Measurements from ENCODE around the gene IRF1.

Gene IRF1

DNA sequence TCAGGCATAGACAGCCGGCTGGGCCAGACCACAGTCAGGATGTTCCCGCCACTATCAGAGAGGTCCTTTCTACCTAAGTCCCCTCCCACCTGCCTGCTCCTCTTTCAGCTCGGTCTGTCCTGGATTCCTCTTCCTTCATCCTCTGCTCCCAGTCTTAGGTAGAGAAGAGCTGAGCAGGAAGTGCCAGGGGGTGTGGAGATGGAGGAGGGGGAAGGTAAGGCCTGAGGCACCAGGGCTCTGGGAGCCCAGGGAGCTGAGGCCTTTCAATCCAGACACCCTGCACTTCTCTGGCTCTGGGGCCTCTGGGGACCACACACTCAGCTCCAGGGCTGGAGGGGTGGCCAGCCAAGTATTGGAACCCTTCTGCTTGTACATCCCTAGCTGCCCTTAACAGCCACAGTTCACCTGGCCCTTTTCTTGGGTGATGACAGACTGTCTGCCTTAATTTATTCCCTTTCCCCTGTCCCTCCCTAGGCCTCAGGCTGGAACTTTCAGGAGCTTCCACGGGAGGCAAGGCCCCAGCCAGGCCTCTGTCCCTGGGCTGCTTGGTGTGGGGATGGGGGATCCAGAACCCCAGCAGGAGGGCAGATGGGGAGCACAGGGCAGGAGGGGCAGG lies 15.6 kb downstream of the IRF1 start:
- peak; percentile 83 for DNase-seq (ENCODE audit: low read depth, low spot score)

GRCh38 chr5:132474131-132474723 lies 16.3 kb downstream of the IRF1 start:
- DNase-seq (ENCODE audit: low read depth, low spot score), result peak; percentile 67

DNA sequence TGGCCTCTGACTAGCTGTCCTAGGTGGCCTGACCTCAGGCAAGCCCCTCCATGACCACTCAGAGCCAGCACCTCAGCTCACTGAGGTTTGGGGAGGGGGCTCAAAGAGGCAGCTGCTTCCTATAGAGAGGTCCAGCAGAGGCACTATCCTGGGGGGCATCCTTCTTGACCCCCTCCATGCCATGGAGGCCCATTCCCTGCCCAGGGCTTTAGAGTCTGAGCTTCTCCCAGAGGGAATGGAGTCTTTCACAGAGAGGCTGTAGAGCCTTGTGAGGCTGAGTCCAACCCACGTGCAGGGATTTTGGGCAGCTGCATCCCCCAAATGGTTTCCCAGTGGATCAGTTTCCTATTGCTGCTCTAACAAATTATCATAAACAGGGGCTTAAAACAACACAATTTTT lies 16.9 kb downstream of the IRF1 start:
- DNase-seq (ENCODE audit: low read depth, low spot score), result no peak

DNA sequence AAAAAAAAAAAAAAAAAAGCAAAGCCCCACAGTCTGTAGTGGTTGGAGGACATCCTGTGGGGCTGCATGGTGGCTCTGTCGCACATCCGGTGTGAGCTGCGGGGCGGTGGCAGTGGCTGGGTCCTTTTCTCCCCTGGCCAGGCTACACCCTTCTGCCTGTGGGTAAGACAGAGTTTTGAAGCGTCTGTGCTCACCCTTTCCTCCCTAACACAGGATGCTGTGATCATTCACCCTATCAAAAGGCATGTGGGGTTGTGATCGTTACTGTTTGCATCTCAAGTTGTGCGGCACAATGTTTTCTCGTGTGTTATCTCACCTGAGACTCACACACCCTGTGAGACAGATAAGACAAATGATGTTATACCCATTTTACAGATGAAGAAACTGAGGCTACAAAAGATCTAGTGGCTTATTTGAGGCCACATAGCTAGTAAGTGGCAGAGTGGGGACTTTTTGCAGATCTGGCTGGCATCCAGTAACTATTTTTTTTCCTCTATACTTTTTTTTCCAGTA lies 17.5 kb downstream of the IRF1 start:
- DNase-seq (ENCODE audit: low read depth, low spot score), result no peak

DNA sequence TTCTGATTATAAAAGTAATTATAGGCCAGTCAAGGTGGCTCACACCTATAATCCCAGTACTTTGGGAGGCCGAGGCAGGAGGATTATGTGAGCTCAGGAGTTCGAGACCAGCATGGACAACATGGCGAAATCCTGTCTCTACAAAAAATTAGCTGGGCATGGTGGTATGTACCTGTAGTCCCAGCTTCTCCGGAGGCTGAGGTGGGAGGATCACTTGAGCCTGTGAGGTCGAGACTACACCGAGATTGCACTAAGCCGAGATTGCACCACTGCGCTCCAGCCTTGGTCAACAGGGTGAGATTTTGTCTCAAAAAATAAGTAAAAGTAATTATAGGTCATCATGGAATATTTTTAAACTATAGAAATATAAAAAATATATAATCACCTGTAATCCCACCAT lies 18.1 kb downstream of the IRF1 start:
- DNase-seq (ENCODE audit: low read depth, low spot score), result no peak

DNA sequence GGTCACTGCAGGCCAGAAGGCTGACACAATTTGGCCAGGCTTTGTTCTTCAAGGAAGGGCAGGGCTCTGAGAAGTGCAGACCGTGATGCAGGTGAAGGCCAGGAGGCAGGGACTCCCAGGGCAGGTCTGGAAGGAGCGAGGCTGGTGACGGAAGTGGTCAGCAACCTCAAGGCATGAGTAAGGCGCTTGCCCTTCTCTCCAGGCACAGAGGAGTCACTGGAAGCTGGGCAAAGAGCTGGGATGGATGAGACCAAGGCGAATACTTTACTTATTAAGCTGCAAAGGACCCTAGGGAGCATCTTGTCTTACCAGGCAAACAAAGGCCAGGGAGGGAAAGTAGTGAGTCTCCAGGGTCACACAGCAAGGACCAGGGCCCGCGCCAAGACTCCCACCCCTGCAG lies 18.6 kb downstream of the IRF1 start:
- DNase-seq (ENCODE audit: low read depth, low spot score), result no peak

- no peak for DNase-seq (ENCODE audit: low read depth, low spot score)
Measured at GRCh38 chr5:132471151-132471907, 19.2 kb downstream of the IRF1 start.

- no peak for DNase-seq (ENCODE audit: low read depth, low spot score)
Measured at GRCh38 chr5:132470596-132470995, 20.0 kb downstream of the IRF1 start.

DNA sequence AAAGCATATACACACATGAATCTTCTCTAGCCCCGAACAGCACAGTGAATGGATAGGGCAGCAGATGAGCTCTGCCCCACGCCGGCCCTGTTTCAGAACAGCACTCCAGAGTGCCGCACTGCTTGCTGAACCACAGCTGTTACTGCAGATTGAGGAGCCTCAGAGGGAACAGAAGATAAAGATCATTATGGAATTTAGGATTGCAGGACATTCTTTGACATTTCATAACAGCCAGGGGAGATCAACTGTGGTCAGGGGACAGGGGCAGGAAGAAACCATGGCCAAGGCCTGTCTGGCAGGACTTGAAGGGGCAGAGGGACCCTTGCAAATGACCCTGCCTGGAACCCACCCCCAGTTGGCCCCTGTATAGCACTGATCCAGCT lies 20.6 kb downstream of the IRF1 start:
- DNase-seq (ENCODE audit: low read depth, low spot score), result no peak

DNA sequence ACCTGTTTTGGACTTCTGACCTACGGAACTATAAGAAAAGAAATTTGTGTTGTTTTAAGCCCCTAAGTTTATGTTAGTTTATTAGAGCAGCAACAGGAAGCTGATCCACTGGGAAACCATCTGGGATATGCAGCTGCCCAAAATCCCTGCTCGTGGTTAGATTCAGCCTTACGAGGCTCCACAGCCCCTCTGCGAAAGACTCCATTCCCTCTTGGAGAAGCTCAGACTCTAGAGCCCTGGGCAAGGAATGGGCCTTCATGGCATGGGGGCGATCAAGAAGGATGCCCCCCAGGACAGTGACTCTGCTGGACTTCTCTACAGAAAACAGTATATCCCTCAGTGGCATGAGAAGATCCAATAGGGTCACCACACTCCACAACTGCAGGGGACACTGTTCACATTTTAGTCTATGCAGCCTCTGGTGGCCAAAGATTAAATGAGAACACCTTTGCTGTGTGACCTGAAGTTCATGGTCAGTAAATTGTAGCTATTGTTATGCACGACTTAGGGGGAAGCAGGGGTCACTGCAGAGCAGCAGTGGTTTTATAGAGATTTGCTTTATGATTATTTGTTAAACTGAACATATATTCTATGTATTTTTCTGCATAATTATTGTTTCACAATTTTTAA lies 21.1 kb downstream of the IRF1 start:
- DNase-seq (ENCODE audit: low read depth, low spot score), result no peak

- DNase-seq (ENCODE audit: low read depth, low spot score), result no peak
Measured at GRCh38 chr5:132468656-132469379, 21.8 kb downstream of the IRF1 start.

- no peak for DNase-seq (ENCODE audit: low read depth, low spot score)
Measured at GRCh38 chr5:132467287-132467984, 23.1 kb downstream of the IRF1 start.

GRCh38 chr5:132466433-132467286 lies 23.9 kb downstream of the IRF1 start:
- peak; percentile 31 for DNase-seq (ENCODE audit: low read depth, low spot score)

DNA sequence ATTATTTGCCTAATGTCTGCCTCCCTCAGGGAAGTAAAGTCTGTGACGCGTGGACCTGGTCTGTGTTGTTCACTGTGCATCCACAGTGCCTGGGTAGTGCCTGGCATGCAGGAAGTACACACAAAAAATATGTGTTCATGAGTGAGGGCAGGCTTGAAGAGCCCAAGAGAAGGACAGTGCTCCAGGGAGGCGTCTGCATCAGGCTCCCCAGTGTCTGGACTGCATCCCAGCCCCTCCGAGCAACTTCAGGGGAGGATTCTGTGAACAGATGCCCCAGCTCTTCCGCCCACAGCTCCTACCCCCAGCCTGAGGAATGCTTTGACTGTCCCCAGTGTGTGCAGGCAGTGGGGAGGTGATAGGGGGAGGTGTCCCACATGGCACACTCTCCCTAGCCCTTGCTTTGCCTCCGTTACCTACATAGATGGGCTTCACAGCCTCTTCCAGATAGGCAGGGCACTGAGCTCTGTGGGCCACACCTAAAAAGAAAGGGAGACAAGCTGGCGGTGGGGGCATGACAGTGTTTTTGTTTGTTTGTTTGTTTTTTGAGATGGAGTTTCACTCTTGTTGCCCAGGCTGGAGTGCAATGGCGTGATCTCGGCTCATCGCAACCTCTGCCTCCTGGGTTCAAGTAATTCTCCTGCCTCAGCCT lies 25.4 kb downstream of the IRF1 start:
- peak; percentile 34 for DNase-seq (ENCODE audit: low read depth, low spot score)

DNA sequence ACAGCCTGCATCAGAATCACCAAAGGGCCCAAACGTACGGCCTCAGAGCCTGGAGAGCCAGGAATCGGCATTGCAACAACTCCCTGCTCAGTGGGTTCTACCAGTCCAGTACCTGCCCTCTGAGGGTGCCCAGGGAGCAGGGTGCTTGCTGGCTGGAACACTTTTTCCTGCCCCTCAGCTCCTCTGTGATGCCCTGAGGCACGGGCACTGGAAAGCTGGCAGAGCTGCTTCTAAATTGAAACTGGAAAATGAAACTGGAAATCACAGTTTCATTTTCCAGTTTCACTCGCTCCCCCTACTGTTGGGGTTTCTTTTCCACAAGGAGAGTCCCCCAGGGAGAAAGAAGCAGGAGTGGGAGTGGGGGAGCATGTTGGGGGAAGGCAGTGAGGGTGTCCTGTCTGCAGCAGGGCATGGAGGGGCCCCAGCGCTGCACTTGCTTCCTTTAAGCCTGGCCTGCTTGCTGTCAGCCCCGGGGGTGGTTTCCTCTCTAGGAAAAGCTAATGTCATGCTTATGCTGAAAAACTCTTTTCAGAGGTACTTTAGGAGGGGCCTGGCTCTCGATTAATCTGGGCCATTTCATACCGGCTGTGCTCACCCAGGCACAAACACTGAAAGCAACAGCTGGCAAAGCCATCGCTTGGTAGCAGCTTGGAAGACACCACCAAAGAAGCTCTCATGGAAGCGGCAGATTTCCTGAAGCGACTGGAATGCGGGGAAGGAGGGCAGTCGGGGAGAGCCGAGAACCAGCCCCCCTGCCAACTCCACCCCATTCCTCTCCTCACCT lies 26.2 kb downstream of the IRF1 start:
- peak; percentile 41 for DNase-seq (ENCODE audit: low read depth, low spot score)

DNA sequence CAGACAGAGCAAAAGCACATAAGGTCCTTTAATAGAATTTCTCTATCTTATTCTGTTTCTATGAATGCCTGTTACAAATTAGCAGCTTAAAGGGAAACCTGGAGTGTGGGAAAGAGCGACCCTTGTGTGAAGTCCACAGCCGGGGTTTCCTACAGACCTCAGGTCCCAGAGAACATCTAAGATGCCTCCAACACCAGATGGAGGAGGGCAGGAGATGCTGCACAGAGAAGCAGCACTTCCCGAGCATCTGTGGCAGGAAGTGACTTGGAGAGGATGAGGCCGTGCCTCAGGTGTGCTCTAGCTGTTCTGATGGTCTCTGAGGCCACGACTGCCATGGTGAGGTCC lies 26.8 kb downstream of the IRF1 start:
- DNase-seq (ENCODE audit: low read depth, low spot score), result no peak

- DNase-seq (ENCODE audit: low read depth, low spot score), result no peak
Measured at GRCh38 chr5:132462856-132463745, 27.5 kb downstream of the IRF1 start.

DNA sequence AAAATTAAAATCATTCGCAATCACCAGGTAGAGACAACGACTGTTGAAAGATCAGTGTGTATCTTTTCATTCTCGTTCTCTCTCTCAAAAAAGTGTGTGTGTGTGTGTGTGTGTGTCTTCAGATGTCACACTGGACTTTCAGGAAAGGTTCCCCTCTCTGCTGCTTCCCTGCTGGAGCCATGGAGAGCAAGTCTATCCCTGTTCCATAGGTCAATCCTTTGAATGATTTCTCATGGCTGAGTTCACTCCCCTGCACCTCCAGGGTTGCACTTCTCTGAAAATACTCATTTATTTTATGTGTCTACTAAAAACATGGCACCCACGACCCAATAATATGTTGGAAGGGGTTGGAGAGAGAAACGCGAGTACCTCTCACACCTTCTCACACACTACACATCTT lies 28.2 kb downstream of the IRF1 start:
- no peak for DNase-seq (ENCODE audit: low read depth, low spot score)
